ENCODE data around the gene DPP4. TPM values are rescaled to one million over a fixed set of nuclear protein-coding genes. Genes with fewer than 3 reads are reported as not detected.

Gene DPP4
- total RNA-seq, 1 experiment from 2014 or later = 2.8 TPM

DNA sequence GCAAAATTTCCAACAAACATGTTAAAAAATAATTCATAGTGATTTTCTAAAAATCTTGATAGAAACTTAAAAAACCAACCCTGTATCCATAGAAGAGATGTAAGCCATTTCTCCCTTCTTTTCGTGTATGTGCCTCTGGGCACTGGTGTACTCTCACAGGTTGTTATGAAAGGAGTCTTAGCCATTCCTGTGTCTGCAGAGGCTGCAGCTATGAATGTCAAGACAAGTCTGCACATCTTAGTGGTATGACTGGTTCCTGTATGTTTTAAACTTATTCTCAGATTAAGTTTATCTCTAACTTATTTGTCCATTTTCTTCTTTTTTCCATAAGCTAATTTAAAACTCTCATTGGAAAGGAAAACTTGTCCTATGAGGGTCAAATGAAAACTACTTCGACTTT lies 84.0 kb downstream of the DPP4 start:
- no peaks in the 10 kb centered on the region for H3K4me1 ChIP-seq (ENCODE audit: insufficient read depth, low read length)
- WGBS (ENCODE audit: extremely low coverage, insufficient read length, low lambda C conversion rate) = no CpG with 5 or more reads among the region's 2 CpGs
- no peak overlapping the region for H3K56ac ChIP-seq (ENCODE audit: insufficient read length, low read depth, low read length)
- H3K18ac ChIP-seq (ENCODE audit: insufficient read length, low read depth, low read length) = no peak overlapping the region
- no peaks in the 10 kb centered on the region for H3K9me3 Mint-ChIP-seq
- no peaks in the 10 kb centered on the region for H3K27me3 Mint-ChIP-seq (ENCODE audit: low read depth)
- no peak overlapping the region for H2BK5ac ChIP-seq (ENCODE audit: insufficient read length, low read length)
- H4K20me1 ChIP-seq (ENCODE audit: control insufficient read depth, insufficient read depth, insufficient read length) = no peaks in the 10 kb centered on the region
- H3K23me2 ChIP-seq (ENCODE audit: insufficient read length, low read depth, low read length, poor library complexity, severe bottlenecking) = no peaks in the 10 kb centered on the region
- H2AFZ ChIP-seq (ENCODE audit: low read length) = no peak overlapping the region
- H4K8ac ChIP-seq (replicated peaks; ENCODE audit: insufficient read length, low read depth, low read length) = no peak overlapping the region
- no peak overlapping the region for H3K9ac ChIP-seq (ENCODE audit: extremely low read depth, insufficient read length, low read length)
- H3K4ac ChIP-seq (ENCODE audit: low read depth, low read length) = no peak overlapping the region
- peaks cover 4 to 5% of the 10 kb centered on the region in 2 experiments; a peak in 3 of 4 replicates for H3K4me1 Mint-ChIP-seq
- no peak for DNase-seq
- no peak overlapping the region for H3K14ac ChIP-seq (ENCODE audit: insufficient read depth, low read length)
- no peaks in the 10 kb centered on the region for H3K79me1 ChIP-seq (ENCODE audit: insufficient read depth, low read depth, low read length, poor library complexity, severe bottlenecking)
- H3K4me2 ChIP-seq (ENCODE audit: insufficient read depth, insufficient read length, low read length) = no peak overlapping the region
- H3K27me3 ChIP-seq (ENCODE audit: insufficient read depth, low read length) = no peaks in the 10 kb centered on the region
- no peak overlapping the region for H4K91ac ChIP-seq (ENCODE audit: insufficient read length, low read depth, low read length)
- H2AK5ac ChIP-seq (ENCODE audit: insufficient read length, low read length) = no peak overlapping the region
- no peak overlapping the region for H3K23ac ChIP-seq (ENCODE audit: insufficient read length, low read depth, low read length)
- no peaks in the 10 kb centered on the region for H3K79me2 ChIP-seq (ENCODE audit: insufficient read depth, low read length)
- no peak overlapping the region for H3T11ph ChIP-seq (ENCODE audit: low read length)
- H3K9me3 ChIP-seq (ENCODE audit: control insufficient read depth, low read depth, low read length) = no peaks in the 10 kb centered on the region
- H3K27ac Mint-ChIP-seq = no peak overlapping the region
- no peak overlapping the region for H2BK20ac ChIP-seq (ENCODE audit: low read depth, low read length, poor library complexity, severe bottlenecking)
- H3K27ac ChIP-seq (ENCODE audit: insufficient read length, low read depth, low read length) = no peak overlapping the region
- no peak overlapping the region for H2BK120ac ChIP-seq (ENCODE audit: low read depth, low read length, poor library complexity, severe bottlenecking)
- no peak overlapping the region for H3K4me3 Mint-ChIP-seq
- no peaks in the 10 kb centered on the region for H3K36me3 Mint-ChIP-seq (ENCODE audit: insufficient read depth in 1 of 3, low read depth in 3 of 3)
- no peak overlapping the region for H2BK12ac ChIP-seq (ENCODE audit: insufficient read length, low read depth, low read length)
- no peak for TF ChIP-seq CTCF (conservative IDR thresholded peaks at IDR 0.05)
- no peak overlapping the region for H4K5ac ChIP-seq (ENCODE audit: insufficient read length, low read depth, low read length)
- no peak overlapping the region for H2BK15ac ChIP-seq (ENCODE audit: low read depth, low read length)

Data from H9 (cell line).